Measurements from ENCODE around the gene PHGDH. TPM values are rescaled to one million over a fixed set of nuclear protein-coding genes. Genes with fewer than 3 reads are reported as not detected.

The PHGDH gene
- total RNA-seq, 4 donors from 2014 or later: 0.86 to 7.1 (median 2.3) TPM; not detected in 1

DNA sequence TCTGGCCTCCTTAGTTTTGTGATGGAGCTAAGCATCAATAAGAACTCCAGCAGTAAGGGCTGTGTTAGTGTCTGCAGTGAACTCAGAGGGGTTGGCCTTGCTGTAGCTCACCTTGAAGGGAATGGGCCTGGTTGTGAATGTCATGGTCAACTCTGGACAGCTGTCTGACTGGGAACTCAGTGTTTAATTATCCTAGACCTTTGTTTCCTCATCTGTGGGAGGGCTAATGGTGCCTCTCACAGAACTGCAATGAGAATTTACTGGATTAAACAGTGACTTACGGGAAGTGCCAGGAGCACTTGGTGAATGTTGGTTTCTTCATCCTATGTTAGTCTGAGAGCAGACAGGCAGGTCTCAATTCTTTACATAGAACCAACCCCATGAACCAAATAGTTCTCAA is 33.3 kb downstream of the PHGDH start:
- DNase-seq (no peak), ATAC-seq (no peak)
- H3K9me3 ChIP-seq: no peaks in the 10 kb centered on the region
- intact Hi-C loops (cut with DNase I; ENCODE audit: low total_unique reads) (no loop called here), in situ Hi-C loops (cut with MboI; ENCODE audit: low sequenced_read_pairs in 4 of 4) (no loop called here)
- H3K27me3 ChIP-seq: no peaks in the 10 kb centered on the region
- TF ChIP-seq, protein P1, sequence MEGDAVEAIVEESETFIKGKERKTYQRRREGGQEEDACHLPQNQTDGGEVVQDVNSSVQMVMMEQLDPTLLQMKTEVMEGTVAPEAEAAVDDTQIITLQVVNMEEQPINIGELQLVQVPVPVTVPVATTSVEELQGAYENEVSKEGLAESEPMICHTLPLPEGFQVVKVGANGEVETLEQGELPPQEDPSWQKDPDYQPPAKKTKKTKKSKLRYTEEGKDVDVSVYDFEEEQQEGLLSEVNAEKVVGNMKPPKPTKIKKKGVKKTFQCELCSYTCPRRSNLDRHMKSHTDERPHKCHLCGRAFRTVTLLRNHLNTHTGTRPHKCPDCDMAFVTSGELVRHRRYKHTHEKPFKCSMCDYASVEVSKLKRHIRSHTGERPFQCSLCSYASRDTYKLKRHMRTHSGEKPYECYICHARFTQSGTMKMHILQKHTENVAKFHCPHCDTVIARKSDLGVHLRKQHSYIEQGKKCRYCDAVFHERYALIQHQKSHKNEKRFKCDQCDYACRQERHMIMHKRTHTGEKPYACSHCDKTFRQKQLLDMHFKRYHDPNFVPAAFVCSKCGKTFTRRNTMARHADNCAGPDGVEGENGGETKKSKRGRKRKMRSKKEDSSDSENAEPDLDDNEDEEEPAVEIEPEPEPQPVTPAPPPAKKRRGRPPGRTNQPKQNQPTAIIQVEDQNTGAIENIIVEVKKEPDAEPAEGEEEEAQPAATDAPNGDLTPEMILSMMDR (IDR thresholded peaks at IDR 0.05 in 4 of 5, conservative IDR thresholded peaks at IDR 0.05 in 1 of 5): no peak
- TF ChIP-seq POLR2A (IDR thresholded peaks at IDR 0.05): no peak
- no peak overlapping the region for H3K4me3 ChIP-seq
- H3K4me1 ChIP-seq: no peaks in the 10 kb centered on the region
- H3K27ac ChIP-seq: no peak overlapping the region
- H3K36me3 ChIP-seq: no peaks in the 10 kb centered on the region

- in situ Hi-C loops (cut with MboI; ENCODE audit: low sequenced_read_pairs in 4 of 4) (no loop called here), intact Hi-C loops (cut with DNase I; ENCODE audit: low total_unique reads) (no loop called here)
- Histone ChIP-seq H3K9me3 (no peaks in the 10 kb centered on the region), H3K36me3 (no peaks in the 10 kb centered on the region), H3K4me1 (no peaks in the 10 kb centered on the region), H3K27me3 (no peaks in the 10 kb centered on the region), H3K4me3 (no peak overlapping the region), H3K27ac (no peak overlapping the region)
- no peak for ATAC-seq
- TF ChIP-seq, protein P1 (IDR thresholded peaks at IDR 0.05 in 4 of 5, conservative IDR thresholded peaks at IDR 0.05 in 1 of 5): no peak
- no peak for TF ChIP-seq POLR2A (IDR thresholded peaks at IDR 0.05)
- no peak for DNase-seq
Measured at GRCh38 chr1:119747451-119747850, 35.7 kb downstream of the PHGDH start.

DNA sequence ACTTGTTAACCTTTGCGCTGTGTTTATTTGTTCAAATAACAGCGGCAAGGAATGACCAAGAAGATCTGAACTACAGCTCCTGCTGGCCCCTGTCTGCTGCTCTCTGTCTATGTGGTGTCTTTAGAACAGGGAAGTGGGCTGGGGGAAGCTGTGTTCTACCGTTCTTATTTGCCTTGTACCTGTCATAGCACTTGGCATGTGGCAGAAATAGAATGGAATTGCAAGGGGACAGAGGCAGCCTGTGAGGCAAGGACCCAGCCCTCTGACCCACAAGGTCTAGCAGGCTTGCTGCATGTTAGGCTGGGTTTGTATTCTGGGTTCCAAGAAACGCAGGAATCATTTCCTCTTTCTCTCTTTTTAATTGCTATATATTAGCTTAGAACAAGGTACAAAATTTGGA is 36.3 kb downstream of the PHGDH start:
- in situ Hi-C loops (cut with MboI; ENCODE audit: low sequenced_read_pairs in 4 of 4) (no loop called here), intact Hi-C loops (cut with DNase I; ENCODE audit: low total_unique reads) (no loop called here)
- no peaks in the 10 kb centered on the region for H3K36me3 ChIP-seq
- no peak overlapping the region for H3K27ac ChIP-seq
- TF ChIP-seq, protein P1 (IDR thresholded peaks at IDR 0.05 in 4 of 5, conservative IDR thresholded peaks at IDR 0.05 in 1 of 5): no peak
- TF ChIP-seq POLR2A (IDR thresholded peaks at IDR 0.05): no peak
- no peaks in the 10 kb centered on the region for H3K27me3 ChIP-seq
- DNase-seq (no peak), ATAC-seq (no peak)
- H3K4me3 ChIP-seq: no peak overlapping the region
- H3K4me1 ChIP-seq: no peaks in the 10 kb centered on the region
- H3K9me3 ChIP-seq: no peaks in the 10 kb centered on the region

DNA sequence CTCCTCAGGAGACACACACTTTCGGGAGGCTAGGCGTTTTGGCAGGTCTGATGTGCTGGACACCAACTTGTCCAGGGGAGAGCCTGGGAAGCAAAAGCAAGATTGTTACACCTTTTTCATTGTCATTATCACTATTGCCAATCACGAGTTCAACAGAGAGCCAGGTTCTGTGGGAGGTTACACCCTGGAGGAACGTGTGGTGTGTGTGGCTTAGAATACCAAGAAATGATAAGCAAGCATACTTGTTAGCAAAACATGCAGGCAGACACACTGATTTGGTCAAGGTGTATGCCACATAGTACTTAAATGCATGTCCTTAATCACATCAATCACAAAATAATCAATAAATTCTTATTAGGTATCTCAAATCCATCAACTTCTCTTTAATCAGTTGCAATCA is 40.9 kb downstream of the PHGDH start:
- TF ChIP-seq POLR2A (IDR thresholded peaks at IDR 0.05): no peak
- TF ChIP-seq, protein P1 (IDR thresholded peaks at IDR 0.05 in 4 of 5, conservative IDR thresholded peaks at IDR 0.05 in 1 of 5): no peak
- intact Hi-C loops (cut with DNase I; ENCODE audit: low total_unique reads): no loop called here
- in situ Hi-C loops (cut with MboI; ENCODE audit: low sequenced_read_pairs in 4 of 4): no loop called here
- Histone ChIP-seq H3K27me3 (no peaks in the 10 kb centered on the region), H3K36me3 (no peaks in the 10 kb centered on the region), H3K4me1 (no peaks in the 10 kb centered on the region), H3K9me3 (no peaks in the 10 kb centered on the region), H3K27ac (no peak overlapping the region), H3K4me3 (no peak overlapping the region)
- ATAC-seq (no peak), DNase-seq (no peak)

DNA sequence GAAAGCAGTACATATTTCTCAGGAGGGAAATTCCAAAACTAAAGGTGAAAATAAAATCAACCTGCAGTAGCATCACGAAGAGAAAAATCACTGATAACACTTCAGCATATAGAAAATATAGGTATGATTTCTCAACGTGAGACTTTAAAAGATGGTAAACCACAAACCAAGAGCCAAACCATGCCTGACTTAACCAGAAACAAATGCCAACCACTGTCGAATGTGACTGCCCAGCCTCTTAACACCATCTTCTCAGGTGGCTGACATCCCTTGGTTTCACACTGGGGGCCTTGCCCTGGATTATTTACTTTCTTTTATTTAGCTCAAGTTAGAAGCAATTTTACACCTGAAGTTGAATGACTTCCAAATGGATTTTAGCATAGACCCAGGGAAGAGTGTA is 46.9 kb downstream of the PHGDH start:
- Histone ChIP-seq H3K36me3 (no peaks in the 10 kb centered on the region), H3K27me3 (no peaks in the 10 kb centered on the region), H3K4me3 (no peak overlapping the region), H3K4me1 (no peaks in the 10 kb centered on the region), H3K9me3 (no peaks in the 10 kb centered on the region), H3K27ac (no peak overlapping the region)
- no peak for TF ChIP-seq POLR2A (IDR thresholded peaks at IDR 0.05)
- TF ChIP-seq, protein P1 (IDR thresholded peaks at IDR 0.05 in 4 of 5, conservative IDR thresholded peaks at IDR 0.05 in 1 of 5): no peak
- intact Hi-C loops (cut with DNase I; ENCODE audit: low total_unique reads): no loop called here
- in situ Hi-C loops (cut with MboI; ENCODE audit: low sequenced_read_pairs in 4 of 4): no loop called here
- ATAC-seq (no peak), DNase-seq (no peak)

All from gastrocnemius medialis (tissue), 4 donors.